ENCODE measurements around the gene DCTD. TPM values are rescaled to one million over a fixed set of nuclear protein-coding genes. Genes with fewer than 3 reads are reported as not detected.

DCTD gene
- total RNA-seq, 1 donor from 2014 or later: 44.5 TPM

- Mint-ChIP-seq H3K4me1 (ENCODE audit: low read depth, unreplicated experiment) (peaks cover 14% of the 10 kb centered on the region), H3K4me3 (ENCODE audit: unreplicated experiment) (no peak overlapping the region), H3K36me3 (ENCODE audit: unreplicated experiment) (peaks cover 5% of the 10 kb centered on the region), H3K9me3 (ENCODE audit: unreplicated experiment) (peaks cover 5% of the 10 kb centered on the region), H3K27ac (ENCODE audit: unreplicated experiment) (no peak overlapping the region), H3K27me3 (ENCODE audit: unreplicated experiment) (peaks cover 4% of the 10 kb centered on the region)
- DNase-seq: no peak
- TF ChIP-seq CTCF (IDR thresholded peaks at IDR 0.05; ENCODE audit: partially characterized antibody, unreplicated experiment): no peak
These were observed 55.8 kb downstream of the DCTD start for GRCh38 chr4:182861346-182861745.

- Mint-ChIP-seq H3K27me3 (ENCODE audit: unreplicated experiment) (peaks cover 4% of the 10 kb centered on the region), H3K9me3 (ENCODE audit: unreplicated experiment) (peaks cover 7% of the 10 kb centered on the region), H3K36me3 (ENCODE audit: unreplicated experiment) (peaks cover 5% of the 10 kb centered on the region), H3K27ac (ENCODE audit: unreplicated experiment) (no peak overlapping the region), H3K4me1 (ENCODE audit: low read depth, unreplicated experiment) (peaks cover 9% of the 10 kb centered on the region), H3K4me3 (ENCODE audit: unreplicated experiment) (no peak overlapping the region)
- no peak for TF ChIP-seq CTCF (IDR thresholded peaks at IDR 0.05; ENCODE audit: partially characterized antibody, unreplicated experiment)
- no peak for DNase-seq
These were observed 57.5 kb downstream of the DCTD start for GRCh38 chr4:182859730-182860129.

- DNase-seq: no peak
- no peak overlapping the region for H3K27ac Mint-ChIP-seq (ENCODE audit: unreplicated experiment)
- H3K36me3 Mint-ChIP-seq (ENCODE audit: unreplicated experiment): peaks cover 5% of the 10 kb centered on the region
- no peak for TF ChIP-seq CTCF (IDR thresholded peaks at IDR 0.05; ENCODE audit: partially characterized antibody, unreplicated experiment)
- peaks cover 6% of the 10 kb centered on the region for H3K4me1 Mint-ChIP-seq (ENCODE audit: low read depth, unreplicated experiment)
- H3K9me3 Mint-ChIP-seq (ENCODE audit: unreplicated experiment): peaks cover 7% of the 10 kb centered on the region
- H3K27me3 Mint-ChIP-seq (ENCODE audit: unreplicated experiment): peaks cover 4% of the 10 kb centered on the region
- no peak overlapping the region for H3K4me3 Mint-ChIP-seq (ENCODE audit: unreplicated experiment)
These were observed 58.5 kb downstream of the DCTD start for GRCh38 chr4:182858711-182859110.

- TF ChIP-seq CTCF (IDR thresholded peaks at IDR 0.05; ENCODE audit: partially characterized antibody, unreplicated experiment): no peak
- Mint-ChIP-seq H3K4me3 (ENCODE audit: unreplicated experiment) (no peak overlapping the region), H3K36me3 (ENCODE audit: unreplicated experiment) (peaks cover 5% of the 10 kb centered on the region), H3K4me1 (ENCODE audit: low read depth, unreplicated experiment) (no peaks in the 10 kb centered on the region), H3K9me3 (ENCODE audit: unreplicated experiment) (peaks cover 7% of the 10 kb centered on the region), H3K27me3 (ENCODE audit: unreplicated experiment) (peaks cover 2% of the 10 kb centered on the region), H3K27ac (ENCODE audit: unreplicated experiment) (no peak overlapping the region)
- DNase-seq: no peak
These were observed 60.3 kb downstream of the DCTD start for GRCh38 chr4:182856862-182857261.

- Mint-ChIP-seq H3K4me3 (ENCODE audit: unreplicated experiment) (no peak overlapping the region), H3K9me3 (ENCODE audit: unreplicated experiment) (peaks cover 7% of the 10 kb centered on the region), H3K27me3 (ENCODE audit: unreplicated experiment) (peaks cover 4% of the 10 kb centered on the region), H3K36me3 (ENCODE audit: unreplicated experiment) (peaks cover 2% of the 10 kb centered on the region), H3K27ac (ENCODE audit: unreplicated experiment) (no peak overlapping the region), H3K4me1 (ENCODE audit: low read depth, unreplicated experiment) (no peaks in the 10 kb centered on the region)
- no peak for DNase-seq
- TF ChIP-seq CTCF (IDR thresholded peaks at IDR 0.05; ENCODE audit: partially characterized antibody, unreplicated experiment): no peak
These were observed 61.3 kb downstream of the DCTD start for GRCh38 chr4:182855877-182856276.
